ENCODE measurements around the gene MRPS30.
"Not testable (repeated sequence)": the region's sequence is repeated elsewhere in the genome, so short reads cannot be mapped to it uniquely, and the experiment has no call there.

The MRPS30 gene

DNA sequence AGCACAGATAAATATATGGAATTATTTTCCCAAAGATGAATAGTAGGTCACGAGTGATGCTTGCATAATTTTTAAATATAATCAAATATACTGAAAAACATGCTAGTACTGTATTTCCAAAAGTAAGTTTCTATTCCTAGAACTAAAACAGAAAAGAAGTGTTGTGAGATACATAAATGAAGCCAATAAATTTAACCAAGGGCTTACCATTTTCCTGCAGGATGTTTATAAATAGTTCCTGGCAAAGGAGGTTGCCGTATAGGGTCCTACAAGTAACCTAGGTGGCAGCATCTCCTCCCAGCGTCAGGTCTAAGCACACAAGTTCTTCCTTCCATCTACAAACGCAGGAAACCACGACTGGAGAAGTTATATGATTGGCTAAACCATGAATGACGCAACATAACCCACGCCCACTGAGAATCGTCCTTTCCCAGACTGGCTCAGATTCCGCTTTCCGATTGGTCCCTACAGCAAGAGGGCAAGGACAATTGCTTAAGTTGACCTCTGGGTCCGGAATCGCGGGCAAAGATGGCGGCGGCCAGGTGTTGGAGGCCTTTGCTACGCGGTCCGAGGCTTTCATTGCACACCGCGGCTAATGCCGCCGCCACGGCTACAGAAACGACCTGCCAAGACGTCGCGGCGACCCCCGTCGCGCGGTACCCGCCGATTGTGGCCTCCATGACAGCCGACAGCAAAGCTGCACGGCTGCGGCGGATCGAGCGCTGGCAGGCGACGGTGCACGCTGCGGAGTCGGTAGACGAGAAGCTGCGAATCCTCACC is at the start of gene MRPS30:
TSS of gene MRPS30 (plus strand) at position 513 of the 780 bp plus-strand sequence. CDS start at position 529, 16 bp downstream.
- DNase-seq: peak; percentile 100

DNA sequence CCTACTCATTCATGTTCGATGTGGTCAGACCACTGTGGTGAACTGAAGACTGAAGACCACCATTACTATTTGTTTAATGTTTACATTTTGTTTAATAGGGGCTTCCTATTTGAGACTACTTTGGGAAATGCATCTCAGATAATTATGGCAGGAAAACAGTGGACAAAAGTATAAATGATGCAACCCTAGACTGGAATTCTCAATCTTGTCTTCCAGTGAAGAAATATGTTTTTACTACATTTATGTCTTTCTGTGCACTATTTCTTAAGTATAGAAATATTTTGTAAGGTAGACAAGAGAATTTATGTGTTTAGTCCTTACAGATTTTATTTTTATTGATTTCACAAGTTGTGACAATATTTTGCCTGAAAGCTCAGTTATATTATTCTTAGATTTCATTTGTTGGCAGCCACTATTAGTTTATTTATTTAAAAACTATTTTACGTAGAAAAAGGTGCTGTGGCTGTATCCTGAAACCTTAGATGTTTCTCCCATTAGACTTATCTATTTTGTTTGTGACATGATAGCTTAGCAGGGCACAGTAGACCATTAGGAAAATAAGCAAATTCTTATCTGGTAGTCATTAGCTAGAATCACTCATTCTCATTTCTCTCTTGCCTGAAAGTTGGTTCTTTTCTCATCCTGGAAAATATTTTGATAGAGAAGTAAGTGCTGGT is 39.4 kb upstream of the MRPS30 start:
- DNase-seq: no peak

DNA sequence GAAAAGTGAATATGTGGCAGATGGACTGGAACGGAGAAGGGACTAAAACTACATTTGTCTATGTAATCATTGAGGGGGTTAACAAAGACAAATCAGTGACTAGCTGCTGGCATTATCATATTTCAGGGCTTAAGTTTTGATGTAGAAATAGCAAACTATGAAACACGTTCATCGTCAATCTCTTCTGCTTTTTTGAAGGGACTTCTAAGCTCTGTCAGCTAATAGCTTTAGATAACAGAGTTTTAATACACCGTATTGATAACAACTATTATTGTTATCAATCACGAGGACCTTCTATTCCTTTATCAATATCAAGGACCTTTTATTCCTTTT is 38.9 kb upstream of the MRPS30 start:
- DNase-seq: no peak

DNA sequence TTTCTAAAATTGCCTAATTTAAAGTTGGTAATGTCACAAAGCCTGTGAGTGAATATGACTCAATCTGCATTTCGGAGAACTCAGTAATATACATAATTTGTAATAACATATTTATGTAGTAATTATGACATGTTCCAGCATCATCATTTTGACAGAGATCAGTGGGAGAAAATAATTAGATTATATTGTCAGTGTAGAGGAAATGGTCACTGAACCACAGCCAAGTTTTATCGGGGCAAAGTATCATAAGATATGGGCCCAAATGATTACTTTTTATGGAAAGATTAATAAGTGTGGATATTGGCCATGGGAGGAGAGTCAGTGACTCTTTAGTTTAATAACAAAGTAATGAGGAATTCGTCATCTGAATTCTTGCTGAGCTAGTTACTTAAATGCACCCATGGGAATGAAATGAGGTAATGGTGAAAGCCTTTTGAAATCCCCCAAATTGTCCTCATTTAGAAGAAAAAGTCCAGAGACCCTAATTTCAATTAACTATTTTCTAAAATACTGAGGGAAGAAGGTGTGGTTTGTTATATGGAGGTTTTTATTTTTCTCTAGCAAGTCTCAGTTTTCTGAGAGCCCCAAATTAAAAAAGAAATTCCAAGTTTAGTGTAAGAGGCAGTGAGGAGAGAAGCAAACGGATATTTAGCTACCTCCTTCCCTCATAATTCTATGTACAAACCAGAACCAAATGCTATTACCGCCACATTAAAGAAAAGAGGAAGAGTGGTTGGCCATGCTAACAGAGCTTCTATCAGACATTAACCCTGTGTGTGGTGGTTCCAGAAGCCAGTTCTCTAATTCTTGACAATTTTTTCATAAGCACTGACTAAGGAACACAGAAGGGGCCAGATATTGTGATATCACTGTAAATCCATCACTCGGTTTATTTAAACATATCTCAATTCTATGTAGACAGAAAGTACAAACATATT is 37.7 kb upstream of the MRPS30 start:
- DNase-seq: peak; percentile 72 to 76

DNA sequence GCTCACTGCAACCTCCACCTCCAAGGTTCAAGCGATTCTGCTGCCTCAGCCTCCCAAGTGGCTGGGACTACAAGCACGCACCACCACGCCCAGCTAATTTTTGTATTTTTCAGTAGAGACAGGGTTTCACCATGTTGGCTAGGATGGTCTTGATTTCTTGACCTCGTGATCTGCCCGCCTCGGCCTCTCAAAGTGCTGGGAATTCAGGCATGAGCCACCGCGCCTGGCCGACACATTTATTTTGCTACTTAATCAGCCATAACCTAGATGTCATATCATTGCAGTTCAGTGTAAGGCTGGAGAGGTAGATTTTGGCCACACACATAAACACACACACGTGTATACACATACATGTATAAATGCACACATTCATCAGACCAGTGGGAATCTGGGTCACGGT is 36.4 kb upstream of the MRPS30 start:
- not testable (repeated sequence) for DNase-seq

DNA sequence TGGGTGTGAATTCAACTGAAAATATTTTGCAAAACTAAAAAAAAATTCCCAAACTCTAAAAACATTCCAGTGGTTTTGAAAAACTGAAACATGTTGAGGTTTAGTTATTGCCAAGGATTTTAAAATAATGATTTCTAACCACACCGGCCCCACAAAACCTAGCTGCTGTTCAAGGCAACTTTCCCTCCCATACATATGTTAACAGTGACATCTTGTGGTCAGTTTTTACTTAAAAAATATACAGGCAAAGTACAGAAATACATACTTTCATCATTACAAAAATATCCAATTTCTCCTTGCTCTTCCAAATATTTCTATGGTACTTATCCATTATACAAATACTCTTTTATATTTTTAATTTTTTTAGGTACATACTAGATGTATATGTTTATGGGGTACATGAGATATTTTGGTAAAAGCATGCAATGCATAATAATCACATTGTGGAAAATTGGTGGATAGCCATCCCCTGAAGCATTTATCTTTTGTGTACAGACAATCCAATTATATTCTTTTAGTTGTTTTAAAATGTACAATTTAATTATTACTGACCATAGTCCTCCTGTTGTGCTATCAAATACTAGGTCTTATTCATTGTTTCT is 34.4 kb upstream of the MRPS30 start:
- peak; percentile 63 to 81 for DNase-seq

DNA sequence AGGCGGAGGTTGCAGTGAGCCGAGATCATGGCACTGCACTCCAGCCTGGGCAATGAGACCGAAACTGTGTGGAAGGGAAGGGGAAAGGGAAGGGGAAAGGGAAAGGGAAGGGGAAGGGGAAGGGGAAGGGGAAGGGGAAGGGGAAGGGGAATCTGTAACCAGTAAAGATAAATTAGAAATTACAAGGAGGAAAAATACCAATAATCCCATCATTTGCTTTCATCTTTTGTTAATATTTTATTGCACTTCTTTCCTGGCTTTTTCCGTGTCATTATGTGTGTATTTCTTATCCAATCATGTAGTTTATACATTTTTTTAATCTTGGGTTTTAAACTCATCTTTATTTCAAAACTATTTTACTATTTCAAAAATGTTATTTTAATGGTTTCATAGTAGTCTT is 29.6 kb upstream of the MRPS30 start:
- no peak for DNase-seq

DNA sequence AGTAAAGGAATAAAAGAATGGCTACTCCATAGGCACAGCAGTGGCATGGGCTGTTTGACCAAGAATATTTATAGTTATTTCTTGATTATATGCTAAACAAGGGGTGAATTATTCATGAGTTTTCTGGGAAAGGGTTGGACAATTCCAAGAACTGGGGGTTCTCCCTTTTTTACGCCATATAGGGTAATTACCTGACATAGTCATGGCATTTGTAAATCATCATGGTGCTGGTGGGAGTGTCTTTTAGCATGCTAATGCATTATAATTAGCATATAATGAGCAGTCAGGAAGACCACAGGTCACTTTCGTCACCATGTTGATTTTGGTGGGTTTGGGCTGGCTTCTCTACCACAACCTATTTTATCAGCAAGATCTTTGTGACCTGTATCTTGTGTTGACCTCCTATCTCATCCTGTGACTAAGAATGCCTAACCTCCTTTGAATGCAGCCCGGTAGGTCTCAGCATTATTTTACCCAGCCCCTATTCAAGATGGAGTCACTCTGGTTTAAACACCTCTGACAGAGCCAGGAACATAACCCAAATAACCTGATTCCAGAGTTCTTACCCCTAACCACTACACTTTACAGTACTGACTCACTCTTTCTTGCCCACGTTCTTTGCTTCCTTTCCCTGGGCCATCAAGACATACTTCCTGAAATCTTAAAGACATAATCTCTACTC is 25.0 kb upstream of the MRPS30 start:
- DNase-seq: peak; percentile 16 to 23

DNA sequence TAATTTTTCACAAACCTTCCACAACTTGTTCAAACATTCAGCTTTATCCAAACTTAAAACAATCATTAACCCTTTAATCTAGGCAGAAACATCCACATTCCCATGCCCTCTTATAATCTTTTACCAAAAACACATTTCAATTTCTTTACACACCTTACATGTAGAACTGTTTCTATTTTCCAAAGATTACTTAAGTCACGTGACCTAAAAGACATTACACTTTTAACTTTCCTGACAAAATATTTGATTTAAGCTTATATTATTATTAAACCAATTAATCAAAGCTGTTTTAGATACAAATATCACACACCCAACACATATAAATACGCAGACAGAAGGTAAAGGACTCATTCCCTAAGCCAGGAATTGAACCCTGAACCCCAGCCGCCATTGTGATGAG is 21.0 kb upstream of the MRPS30 start:
- no peak for DNase-seq

DNA sequence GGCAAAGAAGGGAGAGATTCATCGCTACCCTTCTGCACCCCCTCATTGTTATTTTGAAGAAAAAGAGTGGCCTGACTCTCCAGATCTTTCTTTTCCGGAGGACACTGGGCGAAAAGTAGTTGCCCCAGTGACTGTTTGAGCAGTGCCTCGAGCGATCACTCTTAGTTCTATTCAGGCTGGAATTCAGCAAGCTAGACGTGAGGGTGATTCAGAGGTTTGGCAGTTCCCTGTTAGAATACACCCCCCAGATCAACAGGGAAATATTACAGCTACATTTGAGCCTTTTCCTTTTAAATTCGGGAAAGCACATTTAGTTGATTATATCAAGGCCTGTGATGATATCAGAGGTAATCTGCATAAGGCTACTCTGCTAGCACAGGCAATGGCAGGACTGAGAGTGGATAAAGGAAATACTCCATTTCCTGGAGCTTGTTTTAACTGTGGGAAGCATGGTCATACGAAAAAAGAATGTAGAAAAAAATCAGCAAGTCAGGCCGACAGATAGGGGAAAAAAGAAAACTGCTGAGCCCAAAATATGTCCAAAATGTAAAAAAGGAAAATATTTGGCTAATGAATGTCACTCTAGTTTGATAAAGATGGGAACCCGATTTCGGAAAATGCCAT is 19.3 kb upstream of the MRPS30 start:
- not testable (repeated sequence) for DNase-seq

DNA sequence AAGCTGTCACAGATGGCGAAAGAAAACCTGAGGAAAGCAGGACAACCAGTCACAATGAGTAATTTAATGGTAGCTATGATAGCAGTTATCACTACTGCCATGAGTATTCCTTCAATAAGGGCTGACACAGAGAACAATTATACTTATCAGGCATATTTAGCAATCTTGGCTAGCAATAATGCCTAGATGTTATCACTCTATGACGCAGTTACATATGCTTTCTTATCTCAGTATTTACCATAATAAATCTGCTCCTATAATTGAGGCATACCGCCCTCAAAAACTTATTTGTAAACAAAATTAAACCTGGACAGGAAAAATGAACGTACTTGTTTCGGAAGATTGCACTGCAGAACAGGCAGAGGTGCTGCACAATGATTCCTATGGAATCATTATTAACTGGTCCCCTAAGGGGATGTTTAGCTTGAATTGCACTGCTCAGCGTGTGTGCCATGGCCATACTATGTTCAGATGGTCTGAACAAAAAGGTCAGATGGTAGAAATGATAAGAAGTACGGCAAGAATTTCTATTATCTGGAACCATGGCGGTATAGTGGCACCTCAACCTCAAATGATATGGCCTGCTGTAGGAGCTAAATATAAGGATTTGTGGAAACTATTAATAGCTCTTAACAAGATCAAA is 16.6 kb upstream of the MRPS30 start:
- DNase-seq: not testable (repeated sequence)

DNA sequence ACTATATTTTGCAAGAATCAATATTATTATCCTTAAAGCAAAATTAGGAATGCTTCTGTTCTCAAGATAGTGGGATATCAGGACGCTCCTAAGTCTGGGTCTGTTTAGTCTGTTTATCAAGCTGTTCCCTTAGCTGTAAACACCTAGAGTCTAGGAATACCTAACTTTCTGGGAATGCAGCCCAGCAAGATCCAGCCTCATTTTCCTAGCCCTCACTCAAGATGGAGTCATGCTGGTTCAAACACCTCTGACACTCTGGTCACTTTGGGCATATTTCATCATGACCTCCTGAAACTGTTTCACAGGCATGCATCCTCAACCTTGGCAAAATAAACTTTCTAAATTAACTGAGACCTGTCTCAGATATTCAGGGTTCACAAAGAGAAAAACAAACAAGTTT is 14.4 kb upstream of the MRPS30 start:
- no peak for DNase-seq

DNA sequence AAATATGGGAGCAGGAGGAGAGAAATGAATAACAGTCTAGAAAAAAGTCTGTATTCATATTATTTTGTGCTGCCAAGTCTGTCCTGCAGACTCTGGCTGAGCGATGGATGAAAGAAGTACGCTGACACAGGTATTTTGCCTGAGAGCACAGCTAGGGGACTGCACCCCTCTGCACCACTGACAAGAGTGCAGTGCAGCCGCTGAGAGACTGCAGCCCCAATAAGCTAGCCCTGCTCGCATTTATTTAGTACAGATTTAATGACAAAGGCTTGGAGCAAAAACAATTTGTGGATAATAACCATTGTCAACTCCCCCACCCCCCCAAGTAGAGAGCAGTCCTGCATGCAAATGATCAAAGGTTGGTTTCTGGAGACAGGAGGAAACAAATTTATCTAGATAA is 13.3 kb upstream of the MRPS30 start:
- no peak for DNase-seq

DNA sequence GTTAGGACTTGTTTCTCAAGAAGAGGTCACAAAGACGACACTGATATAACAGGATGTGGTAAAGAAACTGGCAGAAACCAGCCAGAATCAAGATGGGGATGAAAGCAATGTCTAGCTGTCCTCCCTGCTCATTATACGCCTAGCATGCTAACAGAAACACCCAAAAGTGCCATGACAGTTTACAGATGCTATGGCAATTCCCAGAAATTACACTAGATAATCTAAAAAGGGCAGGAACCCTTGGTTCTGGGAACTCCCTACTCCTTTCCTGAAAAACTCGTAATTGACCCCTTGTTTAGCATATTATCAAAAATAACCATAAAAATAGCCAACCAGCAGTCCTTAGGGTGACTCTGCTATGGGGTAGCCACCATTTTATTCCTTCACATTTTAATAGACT is 10.9 kb upstream of the MRPS30 start:
- no peak for DNase-seq

DNA sequence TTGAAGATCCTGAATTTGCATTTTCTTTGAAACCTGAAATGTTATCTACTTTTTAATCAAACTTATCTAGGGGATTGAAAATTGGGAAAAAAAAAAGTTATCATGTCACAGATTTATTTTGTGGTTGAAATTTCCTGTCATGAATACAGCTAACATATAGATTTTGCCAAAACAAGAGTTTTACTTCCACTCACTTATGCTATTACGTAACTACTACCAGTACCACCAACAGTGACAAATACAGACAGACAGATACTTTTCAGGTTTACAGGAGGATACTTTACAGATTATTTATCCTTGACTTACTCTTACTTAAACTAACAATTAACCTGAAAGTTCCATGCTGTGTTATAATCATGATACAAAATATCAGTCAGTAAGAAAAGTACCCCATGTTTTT is 6.8 kb upstream of the MRPS30 start:
- DNase-seq: no peak

DNA sequence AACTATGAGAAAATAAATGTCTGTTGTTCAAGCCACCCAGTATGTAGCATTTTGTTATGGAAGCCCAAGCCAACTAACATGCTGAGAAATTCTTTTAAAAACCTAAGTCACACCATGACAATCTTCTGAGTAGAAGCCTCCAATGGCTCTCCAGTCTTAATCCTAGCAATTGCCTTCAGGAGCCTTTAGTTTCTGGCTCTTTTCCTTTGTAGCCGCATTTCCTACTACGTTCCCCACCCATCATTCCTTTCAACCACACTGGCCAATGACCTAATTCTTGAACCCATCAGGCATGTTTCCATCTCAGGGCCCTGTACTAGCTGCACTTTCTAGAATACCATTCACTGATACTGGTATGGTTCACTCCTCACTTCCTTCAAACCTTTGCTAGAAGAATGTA is 2.1 kb upstream of the MRPS30 start:
- no peak for DNase-seq

DNA sequence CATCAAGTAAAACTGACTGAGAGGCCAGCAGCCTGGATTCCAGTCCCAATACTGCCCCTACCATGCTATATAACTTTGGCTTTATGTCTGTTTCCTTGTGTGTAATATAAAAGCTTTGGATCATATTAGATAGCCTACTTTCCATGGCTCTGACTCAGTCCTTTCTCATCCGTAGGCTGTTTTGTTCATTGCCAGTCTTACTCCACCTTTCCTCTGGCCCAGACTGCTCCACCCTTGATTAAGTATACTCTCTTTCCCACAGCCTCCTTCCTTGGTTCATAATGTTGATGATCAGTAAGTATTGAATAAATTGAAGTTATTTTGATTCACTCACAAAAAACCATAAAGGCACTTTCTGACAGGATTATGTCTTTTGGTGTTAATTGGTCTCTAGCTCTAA is 1.5 kb upstream of the MRPS30 start:
- DNase-seq: no peak

DNA sequence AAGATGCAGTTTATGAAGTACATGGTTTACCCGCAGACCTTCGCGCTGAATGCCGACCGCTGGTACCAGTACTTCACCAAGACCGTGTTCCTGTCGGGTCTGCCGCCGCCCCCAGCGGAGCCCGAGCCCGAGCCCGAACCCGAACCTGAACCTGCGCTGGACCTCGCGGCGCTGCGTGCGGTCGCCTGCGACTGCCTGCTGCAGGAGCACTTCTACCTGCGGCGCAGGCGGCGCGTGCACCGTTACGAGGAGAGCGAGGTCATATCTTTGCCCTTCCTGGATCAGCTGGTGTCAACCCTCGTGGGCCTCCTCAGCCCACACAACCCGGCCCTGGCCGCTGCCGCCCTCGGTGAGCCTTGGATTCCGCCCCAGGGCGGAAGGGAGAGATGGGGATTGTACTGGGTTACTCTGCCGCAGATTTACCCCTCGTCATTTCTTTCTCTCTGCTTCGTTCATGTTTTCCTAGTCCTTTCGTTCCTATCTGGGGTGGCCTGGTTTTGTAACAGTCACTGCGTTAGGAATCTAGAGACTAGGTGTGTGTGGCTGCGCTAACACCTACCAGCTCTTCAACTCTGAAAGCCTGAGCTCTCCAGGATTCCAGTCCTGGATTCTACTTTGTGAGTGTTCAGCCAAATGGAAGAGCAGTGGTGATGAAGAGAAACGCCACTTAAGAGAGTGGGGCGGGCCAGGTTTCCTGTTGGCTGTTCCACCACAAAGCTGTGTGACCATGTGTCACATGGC is 638 bp downstream of the MRPS30 start:
- DNase-seq: peak; percentile 61 to 65

DNA sequence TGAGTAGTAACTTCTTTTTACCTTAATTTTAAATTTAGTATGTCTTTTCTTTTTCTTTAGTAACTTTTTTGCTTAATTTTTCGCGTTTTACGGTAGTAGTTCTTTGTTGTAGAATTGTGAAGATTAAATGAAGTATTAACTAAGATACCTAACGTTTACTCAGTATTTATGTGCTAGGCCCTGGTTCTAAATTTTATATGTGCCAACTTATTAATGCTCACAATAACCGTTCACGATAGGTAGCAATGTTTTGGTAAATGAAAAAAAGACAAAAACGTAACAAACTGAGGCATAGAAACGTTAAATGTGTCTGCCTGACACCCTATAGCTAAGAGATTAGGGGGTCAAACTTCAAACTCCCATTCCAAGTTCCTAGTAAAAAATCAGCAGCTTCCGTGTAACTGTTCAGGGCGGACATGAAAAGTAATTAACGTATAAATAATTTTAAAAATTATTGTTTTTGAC is 1.2 kb downstream of the MRPS30 start:
- DNase-seq: no peak

DNA sequence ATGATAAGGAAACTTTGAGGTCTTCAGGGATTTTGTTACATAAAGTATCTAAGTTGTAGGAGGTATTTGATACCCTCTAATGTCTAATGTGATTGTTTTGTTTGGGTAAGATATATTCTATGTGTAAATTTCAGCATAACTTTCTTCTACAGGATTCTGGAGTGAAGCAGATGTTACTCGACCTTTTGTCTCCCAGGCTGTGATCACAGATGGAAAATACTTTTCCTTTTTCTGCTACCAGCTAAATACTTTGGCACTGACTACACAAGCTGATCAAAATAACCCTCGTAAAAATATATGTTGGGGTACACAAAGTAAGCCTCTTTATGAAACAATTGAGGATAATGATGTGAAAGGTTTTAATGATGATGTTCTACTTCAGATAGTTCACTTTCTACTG is 6.0 kb downstream of the MRPS30 start:
- DNase-seq: no peak

DNA sequence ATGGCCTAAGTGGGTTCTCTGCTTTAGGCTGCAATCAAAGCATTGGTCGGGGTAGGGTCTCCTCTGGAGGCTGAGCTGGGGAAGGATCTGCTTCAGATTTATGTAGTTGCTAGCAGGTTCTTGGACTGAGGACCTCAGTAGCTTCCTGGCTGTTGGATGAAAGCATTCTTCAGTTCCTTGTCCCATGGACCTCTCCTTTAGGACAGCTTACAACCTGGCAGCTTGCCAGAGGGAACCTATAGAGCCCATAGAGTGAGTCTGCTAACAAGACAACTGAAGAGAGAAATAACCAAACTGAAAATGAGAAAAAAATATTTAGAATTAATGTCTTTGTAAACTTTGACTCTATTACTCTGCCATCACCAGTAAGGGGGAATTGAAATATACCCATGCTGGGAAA is 12.4 kb downstream of the MRPS30 start:
- DNase-seq: no peak
